H1 (cell line): ENCODE results near the gene SAE1. TPM values are rescaled to one million over a fixed set of nuclear protein-coding genes. Genes with fewer than 3 reads are reported as not detected.

Experiments used
- CTCF ChIA-PET: fragments of 300-600 bp; sonication (Branson Sonifier 250); formaldehyde crosslinking; loops from one replicate; lab custom pipeline; 2021; ENCODE audit not compliant: partially characterized antibody; lab: Charles Lee
- POLR2A ChIA-PET: fragments of 300-600 bp; sonication (Branson Sonifier 250); formaldehyde crosslinking; loops from one replicate; lab custom pipeline; 2021; ENCODE audit warnings: inconsistent platforms; ENCODE audit not compliant: partially characterized antibody; lab: Charles Lee
- DNase-seq, 2 experiments: peaks; one replicate each; pipeline versions ENCODE4 v3.0.0 to v3.0.0-alpha.2; 2010 to 2022; ENCODE audit warnings: low spot score in 2 of 2, low read depth in 1 of 2, mixed read lengths in 1 of 2
- FAIRE-seq: peaks from 2 replicates; lab custom pipeline; 2011; peaks lifted over from hg19 to GRCh38; lab: Jason Lieb, UNC
- H2AFZ ChIP-seq: 2 replicates; pipeline ENCODE4 v1.8.1; 2012; ENCODE audit warnings: low read length, inconsistent platforms
- H2AK5ac ChIP-seq: 2 replicates; pipeline ENCODE4 v1.6.1; 2013; ENCODE audit warnings: low read depth, low read length
- H2BK120ac ChIP-seq: replicated peaks from 2 replicates; pipeline ENCODE3; 2013; ENCODE audit warnings: low read depth, low read length, inconsistent platforms
- H2BK12ac ChIP-seq: 2 replicates; pipeline ENCODE4 v1.6.1; 2013; ENCODE audit warnings: low read depth, low read length
- H2BK15ac ChIP-seq: 2 replicates; pipeline ENCODE4 v1.6.1; 2013; ENCODE audit warnings: low read length
- H2BK20ac ChIP-seq: 2 replicates; pipeline ENCODE4 v1.6.1; 2013; ENCODE audit warnings: low read length
- H2BK5ac ChIP-seq: 2 replicates; pipeline ENCODE4 v1.6.1; 2013; ENCODE audit warnings: low read depth, low read length
- H3K14ac ChIP-seq: 2 replicates; pipeline ENCODE4 v1.6.1; 2013; ENCODE audit warnings: inconsistent platforms; ENCODE audit not compliant: insufficient read length
- H3K18ac ChIP-seq: 2 replicates; pipeline ENCODE4 v1.6.1; 2013; ENCODE audit warnings: low read length; ENCODE audit errors: extremely low read depth
- H3K23ac ChIP-seq: 2 replicates; pipeline ENCODE4 v1.6.1; 2013; ENCODE audit warnings: inconsistent platforms; ENCODE audit not compliant: insufficient read length
- H3K23me2 ChIP-seq: 2 replicates; pipeline ENCODE4 v1.6.1; 2013; ENCODE audit warnings: low read depth, low read length
- H3K27ac ChIP-seq: 2 replicates; pipeline ENCODE4 v1.6.1; 2011; ENCODE audit warnings: low read depth, low read length, inconsistent platforms
- H3K27me3 ChIP-seq, 4 experiments: replicated peaks in 1 of 4; 1 replicate in 1 of 4; 2 replicates in 3 of 4; pipeline versions ENCODE4 v1.6.1 to v1.8.1; 2011 to 2013; ENCODE audit warnings: low read length in 3 of 4, mild to moderate bottlenecking in 3 of 4, inconsistent platforms in 2 of 4, mixed read lengths in 2 of 4, moderate library complexity in 1 of 4; ENCODE audit not compliant: control insufficient read depth in 3 of 4, insufficient read depth in 3 of 4; ENCODE audit errors: extremely low read depth in 1 of 4
- H3K36me3 ChIP-seq, 4 experiments: 2 replicates each; pipeline versions ENCODE4 v1.6.1 to v1.8.1; 2011 to 2013; ENCODE audit warnings: mild to moderate bottlenecking in 4 of 4, low read length in 3 of 4, moderate library complexity in 2 of 4, control low read depth in 1 of 4, inconsistent platforms in 1 of 4; ENCODE audit not compliant: insufficient read depth in 4 of 4, control insufficient read depth in 2 of 4
- H3K4ac ChIP-seq: replicated peaks from 2 replicates; pipeline ENCODE3; 2013; ENCODE audit warnings: low read length, low read depth, mixed read lengths, inconsistent platforms; ENCODE audit not compliant: insufficient read length
- H3K4me1 ChIP-seq, 4 experiments: replicated peaks in 1 of 4; 1 replicate in 1 of 4; 2 replicates in 3 of 4; pipeline versions ENCODE4 v1.6.1 to v1.8.1; 2011 to 2013; ENCODE audit warnings: low read length in 3 of 4, inconsistent platforms in 2 of 4, mixed read lengths in 1 of 4; ENCODE audit not compliant: insufficient read depth in 4 of 4, control insufficient read depth in 3 of 4
- H3K4me2 ChIP-seq, 2 experiments: 2 replicates each; pipeline versions ENCODE4 v1.6.1 to v1.8.1; 2011 to 2013; ENCODE audit warnings: low read depth in 2 of 2, low read length in 2 of 2, control low read depth in 1 of 2, inconsistent platforms in 1 of 2, mild to moderate bottlenecking in 1 of 2; ENCODE audit not compliant: insufficient read depth in 1 of 2
- H3K4me3 ChIP-seq, 4 experiments: fragments of 200-600, 300-600 bp in 1 of 4; sonication (generic), shearing (Covaris generic), sonication (Bioruptor Twin) in 1 of 4; 2 replicates each; pipeline versions ENCODE4 v1.5.1 to v1.8.1; 2011 to 2016; ENCODE audit warnings: low read length in 4 of 4, low read depth in 3 of 4, control low read depth in 2 of 4, inconsistent platforms in 2 of 4, mild to moderate bottlenecking in 2 of 4, mixed read lengths in 1 of 4, moderate library complexity in 1 of 4; ENCODE audit not compliant: insufficient read depth in 2 of 4; ENCODE audit errors: extremely low read depth in 1 of 4
- H3K56ac ChIP-seq: replicated peaks from 2 replicates; pipeline ENCODE3; 2013; ENCODE audit warnings: low read depth, mild to moderate bottlenecking, mixed read lengths, low read length, inconsistent platforms; ENCODE audit not compliant: insufficient read length
- H3K79me1 ChIP-seq: 2 replicates; pipeline ENCODE4 v1.6.1; 2013; ENCODE audit warnings: low read depth, low read length, control low read depth
- H3K79me2 ChIP-seq, 2 experiments: 2 replicates each; pipeline versions ENCODE4 v1.6.1 to v1.8.1; 2012 to 2013; ENCODE audit warnings: low read length in 2 of 2, mild to moderate bottlenecking in 2 of 2, inconsistent platforms in 1 of 2; ENCODE audit not compliant: insufficient read depth in 2 of 2, control insufficient read depth in 1 of 2
- H3K9ac ChIP-seq, 4 experiments: replicated peaks in 1 of 4; 1 replicate in 1 of 4; 2 replicates in 3 of 4; pipeline versions ENCODE4 v1.6.1 to v1.8.1; 2011 to 2013; ENCODE audit warnings: low read depth in 3 of 4, low read length in 3 of 4, control low read depth in 2 of 4, mild to moderate bottlenecking in 2 of 4, moderate library complexity in 2 of 4, inconsistent platforms in 1 of 4; ENCODE audit errors: extremely low read depth in 1 of 4
- H3K9me3 ChIP-seq, 2 experiments: 2 replicates each; pipeline versions ENCODE4 v1.6.1 to v1.8.1; 2012 to 2013; ENCODE audit warnings: mild to moderate bottlenecking in 2 of 2, moderate library complexity in 2 of 2, control low read depth in 1 of 2, inconsistent platforms in 1 of 2, low read depth in 1 of 2, low read length in 1 of 2, mixed read lengths in 1 of 2; ENCODE audit not compliant: insufficient read depth in 2 of 2
- H4K20me1 ChIP-seq, 2 experiments: replicated peaks in 1 of 2; 2 replicates each; pipeline versions ENCODE3 to v1.8.1; 2011 to 2013; ENCODE audit warnings: inconsistent platforms in 2 of 2, low read length in 2 of 2, mild to moderate bottlenecking in 1 of 2; ENCODE audit not compliant: insufficient read depth in 2 of 2, control insufficient read depth in 1 of 2
- H4K5ac ChIP-seq: 2 replicates; pipeline ENCODE4 v1.6.1; 2013; ENCODE audit warnings: low read length, low read depth, mixed read lengths, inconsistent platforms; ENCODE audit not compliant: insufficient read length
- H4K8ac ChIP-seq: 2 replicates; pipeline ENCODE4 v1.8.0; 2013; ENCODE audit warnings: mild to moderate bottlenecking, moderate library complexity, low read length, inconsistent platforms; ENCODE audit not compliant: insufficient read depth; ENCODE audit errors: extremely low read depth
- H4K91ac ChIP-seq: replicated peaks from 2 replicates; pipeline ENCODE3; 2013; ENCODE audit warnings: low read length, mixed read lengths, inconsistent platforms; ENCODE audit not compliant: insufficient read length
- CREB1 ChIP-seq: IDR thresholded peaks from 2 replicates; pipeline ENCODE4 v1.6.1; 2012; ENCODE audit warnings: inconsistent platforms
- CTCF ChIP-seq, 3 experiments: IDR thresholded peaks; 1 replicate in 2 of 3; 2 replicates in 1 of 3; pipeline versions ENCODE4 v1.5.1 to v1.6.1; 2011; ENCODE audit warnings: low read length in 3 of 3, mild to moderate bottlenecking in 3 of 3, inconsistent platforms in 2 of 3, low read depth in 1 of 3, moderate library complexity in 1 of 3; ENCODE audit not compliant: insufficient read depth in 1 of 3; ENCODE audit errors: control extremely low read depth in 1 of 3
- EP300 ChIP-seq, 2 experiments: IDR thresholded peaks; 1 replicate in 1 of 2; 2 replicates in 1 of 2; pipeline ENCODE4 v1.6.1; 2011 to 2012; ENCODE audit warnings: low read depth in 2 of 2, low read length in 2 of 2, mild to moderate bottlenecking in 2 of 2, borderline replicate concordance in 1 of 2, inconsistent platforms in 1 of 2, moderate library complexity in 1 of 2
- HDAC6 ChIP-seq: IDR thresholded peaks from one replicate; pipeline ENCODE4 v1.7.1; 2012; ENCODE audit warnings: low read depth, mild to moderate bottlenecking, inconsistent platforms, low read length, moderate library complexity
- MAX ChIP-seq: IDR thresholded peaks from 2 replicates; pipeline ENCODE4 v1.6.1; 2012; ENCODE audit warnings: inconsistent platforms
- RAD21 ChIP-seq, 2 experiments: IDR thresholded peaks in 1 of 2; conservative IDR thresholded peaks in 1 of 2; 2 replicates each; pipeline ENCODE4 v1.6.1; 2011; ENCODE audit warnings: low read depth in 2 of 2, low read length in 2 of 2, improper control_type of control experiment in 1 of 2, inconsistent platforms in 1 of 2, mild to moderate bottlenecking in 1 of 2, moderate library complexity in 1 of 2
- SAP30 ChIP-seq: fragments of 300-600 bp; sonication (generic); IDR thresholded peaks from 2 replicates; pipeline ENCODE4 v1.7.1; 2012; ENCODE audit warnings: low read length, moderate library complexity, mild to moderate bottlenecking, inconsistent platforms; ENCODE audit not compliant: insufficient read depth, insufficient replicate concordance
- WGBS, 2 experiments: shearing (Covaris generic) in 1 of 2; methylation state at CpG; one replicate each; pipeline versions ENCODE4 v1.1.6 to v1.1.7; 2013 to 2015; ENCODE audit warnings: low lambda C conversion rate in 2 of 2, mixed read lengths in 2 of 2, inconsistent platforms in 1 of 2, low coverage in 1 of 2, missing lambda C conversion rate in 1 of 2; ENCODE audit not compliant: insufficient replicate concordance in 2 of 2, insufficient coverage in 1 of 2, insufficient read length in 1 of 2; ENCODE audit errors: extremely low coverage in 1 of 2, missing lambda C conversion rate in 1 of 2; 5-methylcytosine and 5-hydroxymethylcytosine counted together
- polyA plus RNA-seq, 7 experiments: library from polyadenylated mRNA; depleted of rRNA in 3 of 7; stranded (reverse) in 5 of 7; unstranded in 2 of 7; fragments of >200 nt in 5 of 7; fragments of 200-250 nt in 2 of 7; gene quantifications; 1 replicate in 5 of 7; 2 replicates in 1 of 7; 4 replicates in 1 of 7; pipeline versions ENCODE4 v1.2.1 to v1.2.3, GENCODE V29; 2011 to 2013; ENCODE audit warnings: missing spikeins in 2 of 7, mixed read lengths in 2 of 7
- total RNA-seq: library from RNA; stranded (reverse); fragmentation: NEBNext Ultra II Directional; extraction: Animal tissue kit (Norgen Biotek cat#: 25700); gene quantifications from 2 replicates; pipeline ENCODE4 v1.2.1, GENCODE V29; 2021

The SAE1 gene
- total and polyA plus RNA-seq, 2 of the 8 experiments (the other 6 are each of a cell fraction or from before 2014, with no cell fraction given): 213 to 268 TPM

- Histone ChIP-seq H3K9ac (no peak overlapping the region; a peak in 1 of 7 replicates), H3K4ac (no peak overlapping the region), H3K4me3 (no peak overlapping the region), H2BK20ac (no peak overlapping the region), H2BK120ac (no peak overlapping the region), H3K56ac (no peak overlapping the region), H2BK12ac (peak overlapping the region; percentile 32; the same call in 1 of the 2 replicates), H2BK5ac (peak overlapping the region; percentile 63; the same call in 1 of the 2 replicates), H4K20me1 (peaks cover 0 to 2% of the 10 kb centered on the region in 2 experiments), H3K4me1 (peaks cover 0 to 14% (median 5%) of the 10 kb centered on the region in 4 experiments; a peak in 5 of 7 replicates), H3K36me3 (peaks cover 6 to 56% (median 25%) of the 10 kb centered on the region in 4 experiments), H3K9me3 (no peaks in the 10 kb centered on the region), H3K79me1 (no peaks in the 10 kb centered on the region), H3K23me2 (no peaks in the 10 kb centered on the region), H3K27me3 (no peaks in the 10 kb centered on the region), H2BK15ac (no peak overlapping the region), H3K27ac (peak overlapping the region; percentile 51; the same call in 1 of the 2 replicates), H3K4me2 (no peak overlapping the region), H2AFZ (no peak overlapping the region), H3K18ac (no peak overlapping the region), H3K23ac (no peak overlapping the region), H2AK5ac (0 out of 2 replicates have a peak overlapping the region, but pooled peaks have one; percentile 30), H4K91ac (peak overlapping the region; percentile 47), H4K5ac (no peak overlapping the region), H3K14ac (no peak overlapping the region), H4K8ac (no peak overlapping the region), H3K79me2 (no peaks in the 10 kb centered on the region)
- 66% methylated on average over 19 of the region's 19 CpGs; no CpG with 5 or more reads in 1 of the 2 experiments for WGBS, 2 experiments
- CTCF ChIA-PET: interaction anchor here (0.6 to 11.2 kb wide), 41 partner anchors 9 to 915 kb away, joined by 3 to 303 read pairs (median 6); partner anchors contain the start of genes CCDC9 and ZC3H4
- POLR2A ChIA-PET: interaction anchor here (0.7 to 10.6 kb wide), 25 partner anchors 9 to 79 kb away, joined by 3 to 195 read pairs (median 4); partner anchors contain the start of genes CCDC9 and SAE1
- DNase-seq (peak; percentile 60 to 88), FAIRE-seq (peak; percentile 65)
- no peak for TF ChIP-seq SAP30
- TF ChIP-seq HDAC6: no peak
- peak; percentile 29; the same call in 1 of the 2 replicates for TF ChIP-seq CREB1
- TF ChIP-seq MAX: peak; percentile 84
- peak in 2 of 3 experiments; percentile 70 to 79; a peak in 3 of 4 replicates for TF ChIP-seq CTCF (IDR thresholded peaks at IDR 0.05; ENCODE audit: control extremely low read depth in 1 of 3, insufficient read depth in 1 of 3, low read depth in 1 of 3, low read length in 3 of 3)
- TF ChIP-seq EP300 (IDR thresholded peaks at IDR 0.05; ENCODE audit: borderline replicate concordance in 1 of 2, low read depth in 2 of 2, low read length in 2 of 2): no peak
- peak; percentile 68 to 76 for TF ChIP-seq RAD21 (IDR thresholded peaks at IDR 0.05 in 1 of 2, conservative IDR thresholded peaks at IDR 0.05 in 1 of 2; ENCODE audit: low read depth in 2 of 2, low read length in 2 of 2)
Observed at GRCh38 chr19:47210689-47211316, 80.2 kb downstream of the SAE1 start.
